SHP77 (cell line): ENCODE results near the gene SLC30A10.
"Not testable (repeated sequence)": the region's sequence is repeated elsewhere in the genome, so short reads cannot be mapped to it uniquely, and the experiment has no call there.

Experiments
- DNase-seq, 2 experiments: peaks; one replicate each; lab custom pipeline; 2025; lab: John Stamatoyannopoulos, UW

The SLC30A10 gene

GRCh38 chr1:219927298-219927955 is 930 bp downstream of the SLC30A10 start:
- no peak for DNase-seq

GRCh38 chr1:219926363-219926998 is 1.9 kb downstream of the SLC30A10 start:
- no peak for DNase-seq

GRCh38 chr1:219924342-219924741 is 4.0 kb downstream of the SLC30A10 start:
- DNase-seq = no peak

- DNase-seq = no peak
These were observed 10.4 kb downstream of the SLC30A10 start for GRCh38 chr1:219917851-219918466.

- no peak for DNase-seq
These were observed 11.1 kb downstream of the SLC30A10 start for GRCh38 chr1:219917281-219917680.

GRCh38 chr1:219916257-219916656 is 12.1 kb downstream of the SLC30A10 start:
- DNase-seq = no peak

- DNase-seq = no peak
These were observed 15.2 kb downstream of the SLC30A10 start for GRCh38 chr1:219913005-219913770.

GRCh38 chr1:219910716-219911115 is 17.6 kb downstream of the SLC30A10 start:
- DNase-seq = no peak

GRCh38 chr1:219909476-219909875 is 18.9 kb downstream of the SLC30A10 start:
- DNase-seq = no peak

- no peak for DNase-seq
These were observed 20.2 kb downstream of the SLC30A10 start for GRCh38 chr1:219908170-219908569.

- DNase-seq = no peak
These were observed 20.6 kb downstream of the SLC30A10 start for GRCh38 chr1:219907772-219908070.

GRCh38 chr1:219906924-219907771 is 21.2 kb downstream of the SLC30A10 start:
- no peak for DNase-seq

GRCh38 chr1:219906565-219906923 is 21.8 kb downstream of the SLC30A10 start:
- not testable (repeated sequence) for DNase-seq

GRCh38 chr1:219905524-219905923 is 22.8 kb downstream of the SLC30A10 start:
- DNase-seq = no peak

- DNase-seq = no peak
These were observed 23.4 kb downstream of the SLC30A10 start for GRCh38 chr1:219904934-219905333.

GRCh38 chr1:219903353-219903871 is 24.9 kb downstream of the SLC30A10 start:
- no peak for DNase-seq

- no peak for DNase-seq
These were observed 25.4 kb downstream of the SLC30A10 start for GRCh38 chr1:219902951-219903350.

GRCh38 chr1:219900882-219901281 is 27.5 kb downstream of the SLC30A10 start:
- no peak for DNase-seq

GRCh38 chr1:219900201-219900600 is 28.2 kb downstream of the SLC30A10 start:
- DNase-seq = no peak

- no peak for DNase-seq
These were observed 30.0 kb downstream of the SLC30A10 start for GRCh38 chr1:219898375-219898774.

GRCh38 chr1:219897914-219898313 is 30.4 kb downstream of the SLC30A10 start:
- no peak for DNase-seq

- DNase-seq = not testable (repeated sequence)
These were observed 36.1 kb downstream of the SLC30A10 start for GRCh38 chr1:219892271-219892670.
